H1 (cell line): ENCODE data around the gene C1RL. TPM values are rescaled to one million over a fixed set of nuclear protein-coding genes. Genes with fewer than 3 reads are reported as not detected.

ENCODE experiments used
- CEBPB ChIP-seq: IDR thresholded peaks from 2 replicates; pipeline ENCODE4 v1.6.1; 2012; ENCODE audit warnings: low read depth, low read length
- CHD2 ChIP-seq: IDR thresholded peaks from 2 replicates; pipeline ENCODE4 v1.6.1; 2012; ENCODE audit warnings: low read length, improper control_type of control experiment
- JUN ChIP-seq: IDR thresholded peaks from 2 replicates; pipeline ENCODE4 v1.6.1; 2011; ENCODE audit warnings: low read depth, mild to moderate bottlenecking, improper control_type of control experiment, low read length
- KDM4A ChIP-seq: IDR thresholded peaks from one replicate; pipeline ENCODE4 v1.7.1; 2012; ENCODE audit warnings: low read depth, mild to moderate bottlenecking, moderate library complexity, low read length, inconsistent platforms; ENCODE audit not compliant: severe bottlenecking
- MAFK ChIP-seq: IDR thresholded peaks from 2 replicates; pipeline ENCODE4 v1.6.1; 2012; ENCODE audit warnings: low read depth, mild to moderate bottlenecking, improper control_type of control experiment, low read length
- POLR2AphosphoS5 ChIP-seq: IDR thresholded peaks from 2 replicates; pipeline ENCODE4 v1.6.1; 2011; ENCODE audit warnings: low read depth, low read length
- POU5F1 ChIP-seq: IDR thresholded peaks from 2 replicates; pipeline ENCODE4 v1.6.1; 2011; ENCODE audit warnings: low read depth, mild to moderate bottlenecking, low read length, moderate library complexity
- RXRA ChIP-seq: IDR thresholded peaks from 2 replicates; pipeline ENCODE4 v1.6.1; 2011; ENCODE audit warnings: low read depth, mild to moderate bottlenecking, low read length, moderate library complexity; ENCODE audit not compliant: insufficient read depth
- SAP30 ChIP-seq: fragments of 300-600 bp; sonication (generic); IDR thresholded peaks from 2 replicates; pipeline ENCODE4 v1.7.1; 2012; ENCODE audit warnings: low read length, moderate library complexity, mild to moderate bottlenecking, inconsistent platforms; ENCODE audit not compliant: insufficient read depth, insufficient replicate concordance
- polyA plus RNA-seq, 7 experiments: library from polyadenylated mRNA; depleted of rRNA in 3 of 7; stranded (reverse) in 5 of 7; unstranded in 2 of 7; fragments of >200 nt in 5 of 7; fragments of 200-250 nt in 2 of 7; gene quantifications; 1 replicate in 5 of 7; 2 replicates in 1 of 7; 4 replicates in 1 of 7; pipeline versions ENCODE4 v1.2.1 to v1.2.3, GENCODE V29; 2011 to 2013; ENCODE audit warnings: missing spikeins in 2 of 7, mixed read lengths in 2 of 7
- total RNA-seq: library from RNA; stranded (reverse); fragmentation: NEBNext Ultra II Directional; extraction: Animal tissue kit (Norgen Biotek cat#: 25700); gene quantifications from 2 replicates; pipeline ENCODE4 v1.2.1, GENCODE V29; 2021
- TF ChIP-seq, protein P1 (sequence below): fragments of 300-600 bp; sonication (generic); IDR thresholded peaks from 2 replicates; pipeline ENCODE4 v1.7.1; 2012; ENCODE audit warnings: low read length, moderate library complexity, mild to moderate bottlenecking, inconsistent platforms; ENCODE audit not compliant: insufficient replicate concordance

Gene C1RL
- total and polyA plus RNA-seq, 2 of the 8 experiments (the other 6 are each of a cell fraction or from before 2014, with no cell fraction given) = 11.4 to 15.5 TPM

GRCh38 chr12:7150356-7150755, 41.3 kb upstream of the C1RL start (continued):
- TF ChIP-seq, protein P1, sequence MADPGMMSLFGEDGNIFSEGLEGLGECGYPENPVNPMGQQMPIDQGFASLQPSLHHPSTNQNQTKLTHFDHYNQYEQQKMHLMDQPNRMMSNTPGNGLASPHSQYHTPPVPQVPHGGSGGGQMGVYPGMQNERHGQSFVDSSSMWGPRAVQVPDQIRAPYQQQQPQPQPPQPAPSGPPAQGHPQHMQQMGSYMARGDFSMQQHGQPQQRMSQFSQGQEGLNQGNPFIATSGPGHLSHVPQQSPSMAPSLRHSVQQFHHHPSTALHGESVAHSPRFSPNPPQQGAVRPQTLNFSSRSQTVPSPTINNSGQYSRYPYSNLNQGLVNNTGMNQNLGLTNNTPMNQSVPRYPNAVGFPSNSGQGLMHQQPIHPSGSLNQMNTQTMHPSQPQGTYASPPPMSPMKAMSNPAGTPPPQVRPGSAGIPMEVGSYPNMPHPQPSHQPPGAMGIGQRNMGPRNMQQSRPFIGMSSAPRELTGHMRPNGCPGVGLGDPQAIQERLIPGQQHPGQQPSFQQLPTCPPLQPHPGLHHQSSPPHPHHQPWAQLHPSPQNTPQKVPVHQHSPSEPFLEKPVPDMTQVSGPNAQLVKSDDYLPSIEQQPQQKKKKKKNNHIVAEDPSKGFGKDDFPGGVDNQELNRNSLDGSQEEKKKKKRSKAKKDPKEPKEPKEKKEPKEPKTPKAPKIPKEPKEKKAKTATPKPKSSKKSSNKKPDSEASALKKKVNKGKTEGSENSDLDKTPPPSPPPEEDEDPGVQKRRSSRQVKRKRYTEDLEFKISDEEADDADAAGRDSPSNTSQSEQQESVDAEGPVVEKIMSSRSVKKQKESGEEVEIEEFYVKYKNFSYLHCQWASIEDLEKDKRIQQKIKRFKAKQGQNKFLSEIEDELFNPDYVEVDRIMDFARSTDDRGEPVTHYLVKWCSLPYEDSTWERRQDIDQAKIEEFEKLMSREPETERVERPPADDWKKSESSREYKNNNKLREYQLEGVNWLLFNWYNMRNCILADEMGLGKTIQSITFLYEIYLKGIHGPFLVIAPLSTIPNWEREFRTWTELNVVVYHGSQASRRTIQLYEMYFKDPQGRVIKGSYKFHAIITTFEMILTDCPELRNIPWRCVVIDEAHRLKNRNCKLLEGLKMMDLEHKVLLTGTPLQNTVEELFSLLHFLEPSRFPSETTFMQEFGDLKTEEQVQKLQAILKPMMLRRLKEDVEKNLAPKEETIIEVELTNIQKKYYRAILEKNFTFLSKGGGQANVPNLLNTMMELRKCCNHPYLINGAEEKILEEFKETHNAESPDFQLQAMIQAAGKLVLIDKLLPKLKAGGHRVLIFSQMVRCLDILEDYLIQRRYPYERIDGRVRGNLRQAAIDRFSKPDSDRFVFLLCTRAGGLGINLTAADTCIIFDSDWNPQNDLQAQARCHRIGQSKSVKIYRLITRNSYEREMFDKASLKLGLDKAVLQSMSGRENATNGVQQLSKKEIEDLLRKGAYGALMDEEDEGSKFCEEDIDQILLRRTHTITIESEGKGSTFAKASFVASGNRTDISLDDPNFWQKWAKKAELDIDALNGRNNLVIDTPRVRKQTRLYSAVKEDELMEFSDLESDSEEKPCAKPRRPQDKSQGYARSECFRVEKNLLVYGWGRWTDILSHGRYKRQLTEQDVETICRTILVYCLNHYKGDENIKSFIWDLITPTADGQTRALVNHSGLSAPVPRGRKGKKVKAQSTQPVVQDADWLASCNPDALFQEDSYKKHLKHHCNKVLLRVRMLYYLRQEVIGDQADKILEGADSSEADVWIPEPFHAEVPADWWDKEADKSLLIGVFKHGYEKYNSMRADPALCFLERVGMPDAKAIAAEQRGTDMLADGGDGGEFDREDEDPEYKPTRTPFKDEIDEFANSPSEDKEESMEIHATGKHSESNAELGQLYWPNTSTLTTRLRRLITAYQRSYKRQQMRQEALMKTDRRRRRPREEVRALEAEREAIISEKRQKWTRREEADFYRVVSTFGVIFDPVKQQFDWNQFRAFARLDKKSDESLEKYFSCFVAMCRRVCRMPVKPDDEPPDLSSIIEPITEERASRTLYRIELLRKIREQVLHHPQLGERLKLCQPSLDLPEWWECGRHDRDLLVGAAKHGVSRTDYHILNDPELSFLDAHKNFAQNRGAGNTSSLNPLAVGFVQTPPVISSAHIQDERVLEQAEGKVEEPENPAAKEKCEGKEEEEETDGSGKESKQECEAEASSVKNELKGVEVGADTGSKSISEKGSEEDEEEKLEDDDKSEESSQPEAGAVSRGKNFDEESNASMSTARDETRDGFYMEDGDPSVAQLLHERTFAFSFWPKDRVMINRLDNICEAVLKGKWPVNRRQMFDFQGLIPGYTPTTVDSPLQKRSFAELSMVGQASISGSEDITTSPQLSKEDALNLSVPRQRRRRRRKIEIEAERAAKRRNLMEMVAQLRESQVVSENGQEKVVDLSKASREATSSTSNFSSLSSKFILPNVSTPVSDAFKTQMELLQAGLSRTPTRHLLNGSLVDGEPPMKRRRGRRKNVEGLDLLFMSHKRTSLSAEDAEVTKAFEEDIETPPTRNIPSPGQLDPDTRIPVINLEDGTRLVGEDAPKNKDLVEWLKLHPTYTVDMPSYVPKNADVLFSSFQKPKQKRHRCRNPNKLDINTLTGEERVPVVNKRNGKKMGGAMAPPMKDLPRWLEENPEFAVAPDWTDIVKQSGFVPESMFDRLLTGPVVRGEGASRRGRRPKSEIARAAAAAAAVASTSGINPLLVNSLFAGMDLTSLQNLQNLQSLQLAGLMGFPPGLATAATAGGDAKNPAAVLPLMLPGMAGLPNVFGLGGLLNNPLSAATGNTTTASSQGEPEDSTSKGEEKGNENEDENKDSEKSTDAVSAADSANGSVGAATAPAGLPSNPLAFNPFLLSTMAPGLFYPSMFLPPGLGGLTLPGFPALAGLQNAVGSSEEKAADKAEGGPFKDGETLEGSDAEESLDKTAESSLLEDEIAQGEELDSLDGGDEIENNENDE = no peak
- TF ChIP-seq POU5F1 = no peak
- TF ChIP-seq KDM4A = no peak
- no peak for TF ChIP-seq MAFK
- TF ChIP-seq CHD2 = no peak
- TF ChIP-seq JUN = no peak
- no peak for TF ChIP-seq RXRA
- TF ChIP-seq POLR2AphosphoS5 = no peak
- no peak for TF ChIP-seq SAP30
- no peak for TF ChIP-seq CEBPB
